Kidney tubule cell (primary cell): Measurements from ENCODE around the gene CDK5RAP1.

Experiments used
- DNase-seq: peaks from one replicate; pipeline ENCODE4 v3.0.0-alpha.2; 2018; ENCODE audit warnings: low spot score

Gene CDK5RAP1

GRCh38 chr20:33386673-33387072 lies 14.6 kb downstream of the CDK5RAP1 start:
- DNase-seq: no peak

DNA sequence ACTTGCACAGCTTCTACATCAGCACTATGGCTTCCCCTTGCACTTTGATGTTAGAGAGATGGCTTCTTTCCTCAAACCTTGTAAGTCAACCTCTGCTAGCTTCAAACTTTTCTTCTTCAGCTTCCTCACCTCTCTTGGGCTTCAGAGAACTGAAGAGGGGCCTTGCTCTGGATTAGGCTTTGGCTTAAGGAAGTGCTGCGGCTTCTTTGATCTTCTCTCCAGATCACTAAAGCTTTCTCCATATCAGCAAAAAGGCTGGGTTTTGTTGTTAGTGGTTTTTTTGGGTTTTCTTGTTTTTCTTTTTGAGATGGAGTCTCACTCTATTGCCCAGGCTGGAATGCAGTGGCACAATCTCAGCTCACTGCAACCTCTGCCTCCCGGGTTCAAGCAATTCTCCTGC lies 24.0 kb downstream of the CDK5RAP1 start:
- DNase-seq: no peak

DNA sequence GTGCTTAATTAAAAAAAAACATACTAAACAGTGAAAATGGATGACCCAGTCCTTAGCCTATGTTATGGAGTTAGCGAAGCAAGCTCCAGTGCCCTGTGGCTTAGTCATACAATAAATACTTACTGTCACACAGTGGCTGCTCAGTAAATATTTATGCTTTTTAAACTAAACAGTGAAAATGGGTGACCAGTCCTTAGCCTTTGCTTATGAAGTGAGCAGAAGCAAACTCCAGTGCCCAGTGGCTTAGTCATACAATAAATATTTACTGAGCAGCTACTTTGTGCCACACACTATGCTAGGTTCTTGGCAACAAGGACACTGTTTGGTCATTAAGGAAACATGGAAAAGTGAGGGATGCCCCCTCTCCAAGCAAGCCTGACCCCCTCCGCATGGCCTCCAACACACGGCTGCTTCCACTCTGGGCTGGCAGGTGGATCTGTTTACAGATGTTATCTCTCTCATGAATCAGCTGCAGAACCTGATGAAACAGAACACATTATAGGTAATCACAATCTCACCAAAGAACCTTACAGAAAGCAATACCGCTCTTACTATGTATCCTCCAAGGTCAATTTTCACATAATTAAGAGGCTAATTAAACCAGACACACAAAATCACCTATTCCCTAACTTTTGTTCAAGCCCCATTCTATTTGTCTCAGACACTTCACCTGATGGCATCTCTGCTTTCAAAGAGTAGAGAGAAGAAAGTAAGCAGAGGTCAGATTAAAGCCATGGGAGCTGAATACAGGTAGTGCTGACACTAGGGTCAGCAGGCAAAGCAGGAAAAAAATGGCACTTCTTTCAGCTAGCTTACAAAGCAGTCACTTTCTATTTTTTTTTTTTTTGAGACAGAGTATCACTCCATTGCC lies 27.3 kb downstream of the CDK5RAP1 start:
- peak; percentile 94 for DNase-seq

DNA sequence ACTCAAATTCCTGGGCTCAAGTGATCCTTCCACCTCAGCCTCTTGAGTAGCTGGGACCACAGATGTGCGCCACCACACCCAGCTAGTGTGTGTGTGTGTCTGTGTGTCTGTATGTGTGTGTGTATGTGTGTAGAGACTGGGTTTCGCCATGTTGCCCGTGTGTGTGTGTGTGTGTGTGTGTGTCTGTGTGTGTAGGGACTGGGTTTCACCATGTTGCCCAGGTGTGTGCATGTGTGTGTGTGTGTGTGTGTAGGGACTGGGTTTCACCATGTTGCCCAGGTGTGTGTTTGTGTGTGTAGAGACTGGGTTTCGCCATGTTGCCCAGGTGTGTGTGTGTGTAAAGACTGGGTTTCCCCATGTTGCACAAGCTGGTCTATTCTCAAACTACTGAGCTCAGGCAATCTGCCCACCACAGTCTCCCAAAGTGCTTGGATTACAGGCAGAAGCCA lies 28.3 kb downstream of the CDK5RAP1 start:
- peak; percentile 53 for DNase-seq

DNA sequence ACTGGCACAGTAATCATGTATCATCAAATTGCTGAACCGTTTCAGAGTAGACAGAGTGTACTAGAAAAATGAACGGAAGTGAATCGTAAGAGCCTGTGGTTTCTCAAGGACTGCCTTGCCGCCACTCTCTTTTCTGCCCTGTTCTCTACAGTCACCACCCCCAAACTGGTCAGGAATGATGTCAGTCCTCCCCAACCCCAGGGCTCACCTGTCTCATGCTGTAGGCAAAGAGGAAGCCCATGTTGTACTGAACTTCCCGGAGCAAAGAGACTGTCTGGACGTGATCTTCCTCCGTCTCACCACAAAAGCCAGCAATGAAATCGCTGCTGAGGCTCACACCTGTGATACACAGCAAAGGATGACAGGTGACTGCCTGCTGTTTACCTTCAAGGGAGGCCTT lies 31.0 kb downstream of the CDK5RAP1 start:
- peak; percentile 88 for DNase-seq

DNA sequence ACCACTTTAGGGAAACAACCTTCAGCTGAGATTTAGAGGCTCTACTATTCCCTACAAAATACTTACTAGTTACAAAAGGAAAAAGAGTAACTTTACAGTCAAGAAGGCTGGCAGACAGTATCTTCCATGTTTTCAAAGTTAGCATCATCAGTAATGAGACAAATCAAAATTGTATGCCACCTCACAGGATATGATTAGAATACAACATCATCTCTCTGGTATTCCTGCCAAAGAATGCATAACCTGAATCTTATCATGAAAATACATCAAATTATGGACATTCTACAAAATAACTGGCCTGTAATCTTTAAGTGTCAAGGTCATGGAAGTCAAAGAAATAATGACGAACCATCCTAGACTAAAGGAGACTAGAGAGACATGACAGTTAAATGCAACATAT lies 38.4 kb downstream of the CDK5RAP1 start:
- no peak for DNase-seq

GRCh38 chr20:33359399-33360261 lies 41.7 kb downstream of the CDK5RAP1 start:
- no peak for DNase-seq

DNA sequence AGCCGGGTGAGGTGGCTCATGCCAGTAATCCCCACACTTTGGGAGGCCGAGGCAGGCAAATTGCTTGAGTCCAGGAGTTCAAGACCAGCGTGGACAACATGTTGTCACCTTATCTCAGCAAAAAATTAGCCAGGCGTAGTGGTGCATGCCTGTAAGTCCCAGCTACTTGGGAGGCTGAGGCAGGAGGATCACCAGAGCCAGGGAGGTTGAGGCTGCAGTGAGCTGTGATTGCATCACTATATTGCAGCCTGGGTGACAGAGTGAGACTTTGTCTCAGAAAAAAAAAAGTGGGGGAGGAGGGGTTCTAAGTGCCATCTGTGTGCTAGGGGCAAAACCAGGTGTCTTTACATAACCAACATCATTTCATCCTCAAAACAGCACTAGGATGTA lies 48.3 kb downstream of the CDK5RAP1 start:
- no peak for DNase-seq

- DNase-seq: no peak
Measured at GRCh38 chr20:33352258-33353012, 48.9 kb downstream of the CDK5RAP1 start.

GRCh38 chr20:33351696-33352095 lies 49.6 kb downstream of the CDK5RAP1 start:
- peak; percentile 37 for DNase-seq

DNA sequence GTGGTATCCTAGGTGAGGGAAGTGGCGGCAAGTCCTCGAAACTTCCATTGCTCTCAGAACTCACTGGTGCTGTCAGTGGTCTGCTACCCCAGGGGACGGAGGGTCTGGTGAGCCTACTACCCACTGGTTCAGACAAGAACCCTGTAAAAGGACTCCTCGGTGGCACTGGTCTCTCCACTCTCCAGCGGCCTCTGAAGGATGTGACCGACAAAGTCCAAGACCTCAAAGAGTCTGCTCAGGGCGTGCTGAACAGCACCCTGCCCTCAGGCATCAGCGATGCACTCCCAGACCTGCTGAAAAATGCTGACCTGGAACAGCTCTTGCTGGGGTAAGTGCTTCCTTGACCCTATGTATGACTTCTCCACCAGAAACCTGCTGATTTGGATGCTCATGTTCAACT lies 51.8 kb downstream of the CDK5RAP1 start:
- no peak for DNase-seq

DNA sequence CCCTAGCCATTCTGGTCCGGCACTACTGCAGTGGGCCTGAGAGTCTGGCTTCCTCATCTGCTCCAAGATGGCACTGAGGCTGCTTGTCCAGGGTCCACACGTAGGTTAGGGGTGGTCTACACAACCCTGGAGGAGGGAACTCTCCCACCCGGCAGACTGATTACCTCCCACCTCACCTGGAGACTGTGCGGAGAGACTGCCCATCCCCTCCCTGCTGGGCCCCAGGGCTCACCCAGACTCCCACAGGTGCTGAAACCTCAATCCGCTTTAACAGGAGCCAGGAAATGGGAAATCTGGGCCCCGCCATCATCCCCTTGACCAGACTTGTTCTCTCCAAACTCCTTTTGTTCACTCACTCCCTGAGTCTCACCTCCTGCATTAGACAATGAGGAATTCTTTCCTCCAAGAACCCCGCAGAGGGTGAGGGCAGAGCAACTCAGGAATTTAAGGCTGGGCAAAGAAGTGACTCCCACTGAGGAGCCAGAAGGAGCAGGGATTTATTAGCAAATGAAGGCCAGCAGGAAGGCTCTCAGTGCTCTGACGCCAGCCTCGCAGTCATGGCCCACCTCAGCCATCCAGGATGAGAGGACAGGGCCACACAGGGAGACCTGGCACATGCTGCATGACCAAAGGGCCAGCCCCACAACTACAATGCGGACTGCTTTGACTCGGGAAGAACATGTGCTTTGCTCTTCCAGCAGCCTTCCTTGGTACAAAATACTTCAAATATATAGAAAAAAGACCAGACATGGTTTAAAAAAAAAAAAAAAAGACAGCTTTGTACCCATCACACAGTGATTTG lies 53.0 kb downstream of the CDK5RAP1 start:
- DNase-seq: no peak

DNA sequence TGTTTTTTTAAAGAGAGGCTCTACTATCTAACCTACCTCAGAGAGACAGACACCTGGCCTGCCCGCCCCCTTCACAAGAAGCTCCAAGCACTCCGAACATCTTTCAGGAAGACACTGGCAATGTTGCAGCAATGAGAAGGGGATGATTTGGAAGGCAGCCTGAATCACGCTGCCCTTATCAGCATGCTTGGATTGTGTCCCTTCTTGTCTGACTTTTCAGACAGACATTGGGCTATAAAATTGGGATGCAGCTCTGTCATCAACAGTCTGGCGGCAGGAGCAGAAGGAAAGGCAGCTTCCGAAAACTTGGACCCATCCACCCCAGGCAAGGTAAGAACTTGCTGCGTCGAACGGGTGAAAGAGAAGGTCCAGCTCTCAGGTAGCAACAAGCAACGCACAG lies 56.0 kb downstream of the CDK5RAP1 start:
- DNase-seq: no peak

- DNase-seq: no peak
Measured at GRCh38 chr20:33343521-33343920, 57.8 kb downstream of the CDK5RAP1 start.

GRCh38 chr20:33339515-33340058 lies 61.7 kb downstream of the CDK5RAP1 start:
- no peak for DNase-seq

GRCh38 chr20:33338467-33339258 lies 62.7 kb downstream of the CDK5RAP1 start:
- DNase-seq: no peak

DNA sequence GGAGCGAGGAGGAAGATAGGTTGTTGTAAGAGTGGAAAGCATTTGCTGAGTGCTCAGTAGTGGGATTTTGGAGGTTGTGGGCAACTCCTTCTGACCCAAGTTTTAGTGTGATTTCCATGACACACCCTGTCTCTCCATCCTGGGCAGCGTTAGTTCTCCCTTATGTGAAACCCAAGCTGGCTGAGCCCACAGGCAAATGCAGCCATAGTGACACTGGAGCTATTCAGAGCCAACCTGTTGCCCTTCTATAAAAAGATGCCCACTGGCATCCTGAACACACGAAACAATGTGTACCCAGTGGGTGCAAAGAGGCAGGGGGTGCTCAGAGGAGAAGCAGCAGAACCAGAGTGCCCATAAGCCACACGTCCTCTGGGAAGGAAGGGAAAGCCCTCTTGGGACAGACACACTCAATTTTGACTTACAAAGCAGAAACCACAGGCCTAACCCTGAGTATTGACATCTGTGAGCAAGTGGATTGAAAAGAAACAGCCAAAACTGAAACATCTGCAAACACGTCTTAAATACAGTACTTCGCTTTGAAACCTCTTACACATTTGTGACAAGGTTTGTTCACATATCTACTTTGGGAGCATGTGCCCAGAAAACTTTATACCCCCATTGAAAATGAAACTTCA lies 63.7 kb downstream of the CDK5RAP1 start:
- DNase-seq: no peak

GRCh38 chr20:33337119-33337518 lies 64.2 kb downstream of the CDK5RAP1 start:
- DNase-seq: no peak

DNA sequence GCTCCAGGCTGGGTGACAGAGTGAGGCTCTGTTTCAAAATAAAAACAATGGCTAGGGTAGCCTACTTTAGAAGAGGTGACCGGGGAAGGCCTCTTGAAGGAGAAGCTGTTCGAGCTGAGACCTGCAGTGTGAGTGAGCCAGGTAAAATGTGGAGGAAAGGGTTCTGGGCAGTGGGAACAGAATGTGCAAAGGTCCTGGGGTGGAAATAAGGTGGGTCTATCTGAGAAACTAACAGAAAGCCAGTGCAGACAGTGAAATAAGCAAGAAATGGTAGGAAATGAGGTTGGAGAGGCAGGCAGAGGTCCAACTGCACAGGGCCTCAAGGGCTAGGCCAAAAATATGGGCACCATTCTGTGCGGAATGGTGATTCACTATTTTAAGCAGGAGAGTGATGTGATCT lies 64.9 kb downstream of the CDK5RAP1 start:
- no peak for DNase-seq

DNA sequence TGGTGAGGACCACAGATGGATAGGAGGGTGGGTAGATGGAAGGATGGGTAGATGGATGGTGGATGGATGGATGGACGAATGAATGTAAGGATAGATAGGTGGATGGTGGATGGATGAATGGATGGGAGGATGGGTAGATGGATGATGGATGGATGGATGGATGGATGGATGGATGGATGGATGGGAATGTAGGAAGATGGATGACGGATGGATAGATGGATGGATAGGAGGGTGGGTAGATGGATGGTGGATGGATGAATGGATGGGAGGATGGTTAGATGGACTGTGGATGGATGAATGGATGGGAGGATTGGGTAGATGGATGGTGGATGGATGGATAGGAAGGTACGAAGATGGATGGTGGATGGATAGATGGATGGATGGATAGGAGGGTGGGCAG lies 67.2 kb downstream of the CDK5RAP1 start:
- no peak for DNase-seq
